Breast epithelium (tissue), 4 donors: ENCODE results near the gene SERBP1. TPM values are rescaled to one million over a fixed set of nuclear protein-coding genes. Genes with fewer than 3 reads are reported as not detected.

ENCODE experiments used
- DNase-seq, 2 donors: peaks; one replicate each; pipeline ENCODE4 v3.0.0-alpha.2; 2019; ENCODE audit warnings: low spot score in 2 of 2
- H3K27ac ChIP-seq, 2 donors: fragments of 200-600 bp; sonication (generic) in 1 of 2; one replicate each; pipeline ENCODE4 v1.5.1; 2016 to 2019; ENCODE audit warnings: mild to moderate bottlenecking in 1 of 2
- H3K27me3 ChIP-seq, 2 donors: fragments of 200-600 bp; sonication (generic) in 1 of 2; one replicate each; pipeline versions ENCODE4 v1.5.1 to v1.6.0; 2017 to 2019; ENCODE audit warnings: control low read depth in 1 of 2, mild to moderate bottlenecking in 1 of 2
- H3K36me3 ChIP-seq: fragments of 200-600 bp; one replicate; pipeline ENCODE4 v1.5.1; 2019
- H3K4me1 ChIP-seq, 2 donors: fragments of 200-600 bp; sonication (generic); one replicate each; pipeline ENCODE4 v1.5.1; 2016 to 2019; ENCODE audit warnings: control low read depth in 1 of 2
- H3K4me3 ChIP-seq, 3 donors: fragments of 200-600 bp; sonication (generic); 1 replicate in 2 of 3; 2 replicates in 1 of 3; pipeline ENCODE4 v1.5.1; 2016 to 2019; ENCODE audit warnings: mild to moderate bottlenecking in 3 of 3, moderate library complexity in 2 of 3
- H3K9me3 ChIP-seq, 2 donors: fragments of 200-600 bp; sonication (generic) in 1 of 2; one replicate each; pipeline ENCODE4 v1.5.1; 2016 to 2019; ENCODE audit warnings: control low read depth in 1 of 2
- POLR2A ChIP-seq: fragments of 450-650 bp; IDR thresholded peaks from one replicate; pipeline ENCODE4 v1.6.1; 2016; ENCODE audit warnings: antibody characterized with exemption, mild to moderate bottlenecking, moderate library complexity
- POLR2AphosphoS5 ChIP-seq, 3 donors: sonication (generic); formaldehyde crosslinking; IDR thresholded peaks; one replicate each; pipeline ENCODE4 v1.6.1; 2017; ENCODE audit warnings: antibody characterized with exemption in 3 of 3
- intact Hi-C: fragments of 100-400 bp; cut with DNase I; formaldehyde crosslinking; loops from one replicate; pipeline ENCODE4 v1.15.1; 2023; ENCODE audit warnings: low total_unique reads
- total RNA-seq, 3 donors: library from RNA; depleted of rRNA; stranded (reverse); fragments of >200 nt; gene quantifications; one replicate each; pipeline ENCODE4 v1.1.0, GENCODE V29; 2016
- TF ChIP-seq, protein P1 (sequence below), 3 donors: fragments of 450-650 bp; IDR thresholded peaks; one replicate each; pipeline ENCODE4 v1.5.1; 2016 to 2017; ENCODE audit warnings: antibody characterized with exemption in 3 of 3, mild to moderate bottlenecking in 3 of 3, moderate library complexity in 3 of 3

The SERBP1 gene
- total RNA-seq, 3 donors from 2014 or later, result 181 to 266 (median 218) TPM

GRCh38 chr1:67394548-67394947, 35.7 kb downstream of the SERBP1 start:
- no peak for DNase-seq
- no peak overlapping the region for H3K4me3 ChIP-seq
- intact Hi-C loops, result no loop called here
- H3K9me3 ChIP-seq, result no peaks in the 10 kb centered on the region
- H3K36me3 ChIP-seq, result no peaks in the 10 kb centered on the region
- no peaks in the 10 kb centered on the region for H3K27me3 ChIP-seq
- H3K4me1 ChIP-seq, result no peaks in the 10 kb centered on the region
- TF ChIP-seq POLR2AphosphoS5 (IDR thresholded peaks at IDR 0.05), result no peak
- no peak overlapping the region for H3K27ac ChIP-seq

GRCh38 chr1:67393737-67394136, 36.5 kb downstream of the SERBP1 start:
- no peaks in the 10 kb centered on the region for H3K36me3 ChIP-seq
- peak overlapping the region in 1 of 2 donors; percentile 45 for H3K27ac ChIP-seq
- H3K4me1 ChIP-seq, result no peaks in the 10 kb centered on the region
- TF ChIP-seq, protein P1, sequence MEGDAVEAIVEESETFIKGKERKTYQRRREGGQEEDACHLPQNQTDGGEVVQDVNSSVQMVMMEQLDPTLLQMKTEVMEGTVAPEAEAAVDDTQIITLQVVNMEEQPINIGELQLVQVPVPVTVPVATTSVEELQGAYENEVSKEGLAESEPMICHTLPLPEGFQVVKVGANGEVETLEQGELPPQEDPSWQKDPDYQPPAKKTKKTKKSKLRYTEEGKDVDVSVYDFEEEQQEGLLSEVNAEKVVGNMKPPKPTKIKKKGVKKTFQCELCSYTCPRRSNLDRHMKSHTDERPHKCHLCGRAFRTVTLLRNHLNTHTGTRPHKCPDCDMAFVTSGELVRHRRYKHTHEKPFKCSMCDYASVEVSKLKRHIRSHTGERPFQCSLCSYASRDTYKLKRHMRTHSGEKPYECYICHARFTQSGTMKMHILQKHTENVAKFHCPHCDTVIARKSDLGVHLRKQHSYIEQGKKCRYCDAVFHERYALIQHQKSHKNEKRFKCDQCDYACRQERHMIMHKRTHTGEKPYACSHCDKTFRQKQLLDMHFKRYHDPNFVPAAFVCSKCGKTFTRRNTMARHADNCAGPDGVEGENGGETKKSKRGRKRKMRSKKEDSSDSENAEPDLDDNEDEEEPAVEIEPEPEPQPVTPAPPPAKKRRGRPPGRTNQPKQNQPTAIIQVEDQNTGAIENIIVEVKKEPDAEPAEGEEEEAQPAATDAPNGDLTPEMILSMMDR (IDR thresholded peaks at IDR 0.05), result no peak
- no peak for TF ChIP-seq POLR2A
- TF ChIP-seq POLR2AphosphoS5 (IDR thresholded peaks at IDR 0.05), result no peak
- no peak for DNase-seq
- no peaks in the 10 kb centered on the region for H3K9me3 ChIP-seq
- no peak overlapping the region for H3K4me3 ChIP-seq
- intact Hi-C loops, result no loop called here
- no peaks in the 10 kb centered on the region for H3K27me3 ChIP-seq

GRCh38 chr1:67393240-67393639, 37.0 kb downstream of the SERBP1 start:
- no peaks in the 10 kb centered on the region for H3K4me1 ChIP-seq
- peak; percentile 47 to 58 for DNase-seq
- H3K36me3 ChIP-seq, result no peaks in the 10 kb centered on the region
- H3K27me3 ChIP-seq, result no peaks in the 10 kb centered on the region
- TF ChIP-seq POLR2A (no peak), POLR2AphosphoS5 (IDR thresholded peaks at IDR 0.05) (no peak)
- TF ChIP-seq, protein P1 (IDR thresholded peaks at IDR 0.05), result no peak
- intact Hi-C loops, result no loop called here
- H3K9me3 ChIP-seq, result no peaks in the 10 kb centered on the region
- H3K27ac ChIP-seq, result peak overlapping the region; percentile 45 to 49
- H3K4me3 ChIP-seq, result no peak overlapping the region

- Histone ChIP-seq H3K4me1 (no peaks in the 10 kb centered on the region), H3K27ac (no peak overlapping the region), H3K36me3 (no peaks in the 10 kb centered on the region), H3K27me3 (no peaks in the 10 kb centered on the region), H3K4me3 (no peak overlapping the region), H3K9me3 (no peaks in the 10 kb centered on the region)
- intact Hi-C loops, result no loop called here
- no peak for TF ChIP-seq POLR2AphosphoS5 (IDR thresholded peaks at IDR 0.05)
- no peak for TF ChIP-seq POLR2A
- TF ChIP-seq, protein P1 (IDR thresholded peaks at IDR 0.05), result no peak
- DNase-seq, result no peak
Measured at GRCh38 chr1:67390041-67390887, 39.9 kb downstream of the SERBP1 start.

- intact Hi-C loops, result no loop called here
- H3K4me3 ChIP-seq, result no peak overlapping the region
- peaks cover 8 to 9% of the 10 kb centered on the region in 2 donors for H3K9me3 ChIP-seq
- H3K27ac ChIP-seq, result no peak overlapping the region
- H3K4me1 ChIP-seq, result no peaks in the 10 kb centered on the region
- no peaks in the 10 kb centered on the region for H3K36me3 ChIP-seq
- TF ChIP-seq POLR2A (no peak), POLR2AphosphoS5 (IDR thresholded peaks at IDR 0.05) (no peak)
- TF ChIP-seq, protein P1 (IDR thresholded peaks at IDR 0.05), result no peak
- H3K27me3 ChIP-seq, result no peaks in the 10 kb centered on the region
- DNase-seq, result no peak
Measured at GRCh38 chr1:67383999-67384638, 46.1 kb downstream of the SERBP1 start.
